Calu3 (cell line): ENCODE data around the gene SLC38A6. TPM values are rescaled to one million over a fixed set of nuclear protein-coding genes. Genes with fewer than 3 reads are reported as not detected.

Source experiments
- BruUV-seq: library from RNA; stranded (reverse); fragments of 400-500 nt; replicated peaks from 2 replicates; lab custom pipeline; 2021; lab: Mats Ljungman, UMichigan
- CTCF ChIA-PET: fragments of 300-600 bp; sonication (Branson Sonifier 250); formaldehyde crosslinking; loops from one replicate; lab custom pipeline; 2022; ENCODE audit warnings: antibody characterized with exemption; lab: Charles Lee
- DNase-seq: peaks from one replicate; pipeline ENCODE4 v3.0.0; 2022
- H3K27ac Mint-ChIP-seq: one replicate; pipeline ENCODE4 v1.8.0; 2022; ENCODE audit warnings: mixed read lengths; ENCODE audit not compliant: unreplicated experiment
- H3K27me3 Mint-ChIP-seq: one replicate; pipeline ENCODE4 v1.8.0; 2022; ENCODE audit warnings: mixed read lengths; ENCODE audit not compliant: unreplicated experiment
- H3K36me3 Mint-ChIP-seq: one replicate; pipeline ENCODE4 v1.8.0; 2022; ENCODE audit warnings: mild to moderate bottlenecking, moderate library complexity, mixed read lengths; ENCODE audit not compliant: insufficient read depth, unreplicated experiment
- H3K4me1 Mint-ChIP-seq: one replicate; pipeline ENCODE4 v1.8.0; 2022; ENCODE audit warnings: mild to moderate bottlenecking, low read depth, mixed read lengths; ENCODE audit not compliant: unreplicated experiment
- H3K4me3 Mint-ChIP-seq: one replicate; pipeline ENCODE4 v1.8.0; 2022; ENCODE audit warnings: mild to moderate bottlenecking, low read depth, moderate library complexity, mixed read lengths; ENCODE audit not compliant: unreplicated experiment
- H3K9me3 Mint-ChIP-seq: one replicate; pipeline ENCODE4 v1.8.0; 2022; ENCODE audit warnings: low read depth, mixed read lengths; ENCODE audit not compliant: unreplicated experiment
- CTCF ChIP-seq: fragments of 200-600 bp; IDR thresholded peaks from one replicate; pipeline ENCODE4 v1.8.0; 2022; ENCODE audit warnings: antibody characterized with exemption; ENCODE audit not compliant: unreplicated experiment
- intact Hi-C: fragments of 100-400 bp; cut with micrococcal nuclease; formaldehyde crosslinking; loops from one replicate; pipeline ENCODE4 v1.10.0; 2022; ENCODE audit not compliant: unreplicated experiment
- total RNA-seq: library from RNA; stranded (reverse); gene quantifications from 2 replicates; pipeline ENCODE4 v1.2.3, GENCODE V29; 2022

The SLC38A6 gene
- total RNA-seq, 1 experiment from 2014 or later: 9.9 TPM

GRCh38 chr14:60944204-60944603 is 36.8 kb upstream of the SLC38A6 start:
- Mint-ChIP-seq H3K4me3 (no peak overlapping the region), H3K36me3 (no peaks in the 10 kb centered on the region), H3K9me3 (no peaks in the 10 kb centered on the region), H3K27ac (no peak overlapping the region), H3K27me3 (no peaks in the 10 kb centered on the region), H3K4me1 (no peaks in the 10 kb centered on the region)
- BruUV-seq: no TSS peak
- DNase-seq: no peak
- intact Hi-C loops: no loop called here
- TF ChIP-seq CTCF: no peak
- CTCF ChIA-PET: no interaction called here

- Mint-ChIP-seq H3K27ac (no peak overlapping the region), H3K36me3 (no peaks in the 10 kb centered on the region), H3K9me3 (no peaks in the 10 kb centered on the region), H3K4me1 (no peaks in the 10 kb centered on the region), H3K27me3 (no peaks in the 10 kb centered on the region), H3K4me3 (no peak overlapping the region)
- TF ChIP-seq CTCF: no peak
- BruUV-seq: no TSS peak
- no peak for DNase-seq
- intact Hi-C loops: no loop called here
- CTCF ChIA-PET: no interaction called here
Observed at GRCh38 chr14:60945984-60946383, 35.1 kb upstream of the SLC38A6 start.

GRCh38 chr14:60946773-60947172 is 34.3 kb upstream of the SLC38A6 start:
- intact Hi-C loops: no loop called here
- H3K4me1 Mint-ChIP-seq: no peaks in the 10 kb centered on the region
- CTCF ChIA-PET: no interaction called here
- H3K27me3 Mint-ChIP-seq: no peaks in the 10 kb centered on the region
- no peak overlapping the region for H3K4me3 Mint-ChIP-seq
- no peak overlapping the region for H3K27ac Mint-ChIP-seq
- no peaks in the 10 kb centered on the region for H3K9me3 Mint-ChIP-seq
- H3K36me3 Mint-ChIP-seq: no peaks in the 10 kb centered on the region
- no TSS peak for BruUV-seq
- DNase-seq: no peak
- TF ChIP-seq CTCF: no peak

- H3K4me1 Mint-ChIP-seq: no peaks in the 10 kb centered on the region
- no peak overlapping the region for H3K27ac Mint-ChIP-seq
- no peak for TF ChIP-seq CTCF
- CTCF ChIA-PET: interaction anchor here (0.7 kb wide), 1 partner anchor 447 kb away, joined by 3 read pairs; no protein-coding TSS in a partner anchor
- peaks cover 4% of the 10 kb centered on the region for H3K9me3 Mint-ChIP-seq
- H3K4me3 Mint-ChIP-seq: no peak overlapping the region
- BruUV-seq: no TSS peak
- no peak for DNase-seq
- no peaks in the 10 kb centered on the region for H3K36me3 Mint-ChIP-seq
- intact Hi-C loops: no loop called here
- H3K27me3 Mint-ChIP-seq: no peaks in the 10 kb centered on the region
Observed at GRCh38 chr14:60951776-60952435, 29.1 kb upstream of the SLC38A6 start.
